RWPE2 (cell line): ENCODE data around the gene USP34.

Experiments used
- ATAC-seq: fragments of 200-7000 bp; cut with Tn5 transposase; 3 replicates; pipeline ENCODE4 v1.9.1; 2021; ENCODE audit warnings: low read depth
- DNase-seq: peaks from one replicate; pipeline ENCODE4 v3.0.0-alpha.2; 2020; ENCODE audit warnings: low spot score
- H3K27ac ChIP-seq: fragments of 450-650 bp; 2 replicates; pipeline ENCODE4 v1.5.1; 2017; ENCODE audit warnings: mild to moderate bottlenecking; ENCODE audit not compliant: poor library complexity, severe bottlenecking
- H3K27me3 ChIP-seq: fragments of 250-450 bp; sonication (Bioruptor Pico); 2 replicates; pipeline ENCODE4 v1.5.1; 2021; ENCODE audit warnings: mild to moderate bottlenecking, moderate library complexity; ENCODE audit not compliant: insufficient read depth, poor library complexity, severe bottlenecking
- H3K36me3 ChIP-seq: fragments of 250-450 bp; sonication (Bioruptor Pico); 2 replicates; pipeline ENCODE4 v1.5.1; 2020; ENCODE audit warnings: low read depth, mild to moderate bottlenecking, moderate library complexity
- H3K4me1 ChIP-seq: fragments of 250-450 bp; sonication (Bioruptor Pico); 2 replicates; pipeline ENCODE4 v1.5.1; 2021; ENCODE audit warnings: mild to moderate bottlenecking, moderate library complexity; ENCODE audit not compliant: insufficient read depth, poor library complexity, severe bottlenecking
- H3K4me3 ChIP-seq: fragments of 250-450 bp; sonication (Bioruptor Pico); 2 replicates; pipeline ENCODE4 v1.5.1; 2021; ENCODE audit warnings: mild to moderate bottlenecking, moderate library complexity; ENCODE audit not compliant: severe bottlenecking
- H3K9me3 ChIP-seq: fragments of 250-450 bp; sonication (Bioruptor Pico); 2 replicates; pipeline ENCODE4 v1.5.1; 2021; ENCODE audit warnings: mild to moderate bottlenecking, moderate library complexity; ENCODE audit not compliant: severe bottlenecking
- CTCF ChIP-seq: fragments of 450-650 bp; IDR thresholded peaks from one replicate; pipeline ENCODE4 v1.5.1; 2017; ENCODE audit warnings: mild to moderate bottlenecking, moderate library complexity; ENCODE audit not compliant: poor library complexity, severe bottlenecking

Gene USP34

GRCh38 chr2:61438670-61439069, 32.2 kb downstream of the USP34 start:
- H3K36me3 ChIP-seq, result no peaks in the 10 kb centered on the region
- no peak for ATAC-seq
- no peak for DNase-seq
- no peak for TF ChIP-seq CTCF
- no peak overlapping the region for H3K4me3 ChIP-seq
- no peaks in the 10 kb centered on the region for H3K27me3 ChIP-seq
- no peak overlapping the region for H3K27ac ChIP-seq
- H3K4me1 ChIP-seq, result no peaks in the 10 kb centered on the region
- H3K9me3 ChIP-seq, result no peaks in the 10 kb centered on the region

- H3K27me3 ChIP-seq, result no peaks in the 10 kb centered on the region
- TF ChIP-seq CTCF, result no peak
- DNase-seq (no peak), ATAC-seq (no peak)
- no peaks in the 10 kb centered on the region for H3K9me3 ChIP-seq
- H3K36me3 ChIP-seq, result no peaks in the 10 kb centered on the region
- H3K27ac ChIP-seq, result no peak overlapping the region
- no peaks in the 10 kb centered on the region for H3K4me1 ChIP-seq
- no peak overlapping the region for H3K4me3 ChIP-seq
Measured at GRCh38 chr2:61437170-61437569, 33.7 kb downstream of the USP34 start.

GRCh38 chr2:61436092-61436491, 34.8 kb downstream of the USP34 start:
- Histone ChIP-seq H3K4me1 (no peaks in the 10 kb centered on the region), H3K27ac (no peak overlapping the region), H3K9me3 (no peaks in the 10 kb centered on the region), H3K36me3 (no peaks in the 10 kb centered on the region), H3K4me3 (no peak overlapping the region), H3K27me3 (no peaks in the 10 kb centered on the region)
- no peak for DNase-seq
- TF ChIP-seq CTCF, result no peak
- ATAC-seq, result no peak

- Histone ChIP-seq H3K27me3 (no peaks in the 10 kb centered on the region), H3K9me3 (no peaks in the 10 kb centered on the region), H3K36me3 (no peaks in the 10 kb centered on the region), H3K4me3 (no peak overlapping the region), H3K4me1 (no peaks in the 10 kb centered on the region), H3K27ac (no peak overlapping the region)
- DNase-seq (no peak), ATAC-seq (no peak)
- no peak for TF ChIP-seq CTCF
Measured at GRCh38 chr2:61435291-61435690, 35.6 kb downstream of the USP34 start.

GRCh38 chr2:61434314-61434713, 36.6 kb downstream of the USP34 start:
- no peaks in the 10 kb centered on the region for H3K9me3 ChIP-seq
- DNase-seq (no peak), ATAC-seq (no peak)
- no peaks in the 10 kb centered on the region for H3K36me3 ChIP-seq
- H3K4me3 ChIP-seq, result no peak overlapping the region
- H3K4me1 ChIP-seq, result no peaks in the 10 kb centered on the region
- no peak overlapping the region for H3K27ac ChIP-seq
- TF ChIP-seq CTCF, result no peak
- no peaks in the 10 kb centered on the region for H3K27me3 ChIP-seq
